CD14-positive monocyte (primary cell): ENCODE results near the gene FBXO5. TPM values are rescaled to one million over a fixed set of nuclear protein-coding genes. Genes with fewer than 3 reads are reported as not detected.

ENCODE experiments used
- DNase-seq, 3 donors: peaks; one replicate each; pipeline ENCODE4 v3.0.0-alpha.2; 2011 to 2022
- H2AFZ ChIP-seq: 2 replicates; pipeline ENCODE4 v1.6.0; 2012; ENCODE audit warnings: mild to moderate bottlenecking, low read depth, low read length, inconsistent platforms; ENCODE audit not compliant: insufficient read depth, poor library complexity, severe bottlenecking
- H3K27ac ChIP-seq, 2 donors: 1 replicate in 1 of 2; 2 replicates in 1 of 2; pipeline ENCODE4 v1.5.1; 2012 to 2013; ENCODE audit warnings: low read length in 2 of 2, control low read depth in 1 of 2, inconsistent platforms in 1 of 2, low read depth in 1 of 2, mild to moderate bottlenecking in 1 of 2
- H3K27me3 ChIP-seq, 2 donors: one replicate each; pipeline versions ENCODE4 v1.6.0 to v1.6.1; 2011 to 2013; ENCODE audit warnings: low read length in 2 of 2; ENCODE audit not compliant: control insufficient read depth in 2 of 2, insufficient read depth in 2 of 2
- H3K36me3 ChIP-seq, 2 donors: replicated peaks in 1 of 2; 1 replicate in 1 of 2; 2 replicates in 1 of 2; pipeline versions ENCODE4 v1.5.1 to v1.6.1; 2012 to 2013; ENCODE audit warnings: low read length in 2 of 2, control low read depth in 1 of 2, inconsistent platforms in 1 of 2, mild to moderate bottlenecking in 1 of 2; ENCODE audit not compliant: insufficient read depth in 2 of 2, control insufficient read depth in 1 of 2
- H3K4me1 ChIP-seq, 2 donors: 1 replicate in 1 of 2; 2 replicates in 1 of 2; pipeline versions ENCODE4 v1.5.1 to v1.6.1; 2012 to 2013; ENCODE audit warnings: low read length in 2 of 2, control low read depth in 1 of 2, inconsistent platforms in 1 of 2, mild to moderate bottlenecking in 1 of 2, moderate library complexity in 1 of 2; ENCODE audit not compliant: insufficient read depth in 2 of 2, control insufficient read depth in 1 of 2
- H3K4me2 ChIP-seq: replicated peaks from 2 replicates; pipeline ENCODE3; 2012; ENCODE audit warnings: low read length, moderate library complexity, mild to moderate bottlenecking; ENCODE audit not compliant: poor library complexity, severe bottlenecking; ENCODE audit errors: extremely low read depth
- H3K4me3 ChIP-seq, 3 experiments: fragments of 200-600 bp in 1 of 3; sonication (generic) in 1 of 3; replicated peaks in 1 of 3; 1 replicate in 2 of 3; 2 replicates in 1 of 3; pipeline ENCODE4 v1.5.1; 2011 to 2013; ENCODE audit warnings: low read length in 3 of 3, mild to moderate bottlenecking in 3 of 3, control low read depth in 2 of 3, low read depth in 2 of 3, inconsistent platforms in 1 of 3, moderate library complexity in 1 of 3
- H3K79me2 ChIP-seq: 2 replicates; pipeline ENCODE4 v1.6.0; 2012; ENCODE audit warnings: mild to moderate bottlenecking, control low read depth, inconsistent platforms, low read length, moderate library complexity; ENCODE audit not compliant: insufficient read depth
- H3K9ac ChIP-seq: 2 replicates; pipeline ENCODE4 v1.6.0; 2017; ENCODE audit warnings: low read length, mild to moderate bottlenecking; ENCODE audit not compliant: insufficient read depth, poor library complexity, severe bottlenecking
- H3K9me3 ChIP-seq, 2 donors: replicated peaks in 1 of 2; 1 replicate in 1 of 2; 2 replicates in 1 of 2; pipeline versions ENCODE4 v1.5.1 to v1.6.1; 2012 to 2013; ENCODE audit warnings: low read length in 2 of 2, control low read depth in 1 of 2; ENCODE audit not compliant: control insufficient read depth in 1 of 2, insufficient read depth in 1 of 2
- H4K20me1 ChIP-seq: 2 replicates; pipeline ENCODE4 v1.6.0; 2012; ENCODE audit warnings: mild to moderate bottlenecking, low read length, control low read depth, moderate library complexity; ENCODE audit not compliant: insufficient read depth
- H3K27ac Mint-ChIP-seq, 7 donors: one replicate each; pipeline ENCODE4 v1.8.0; 2020; ENCODE audit warnings: mild to moderate bottlenecking in 7 of 7, mixed read lengths in 7 of 7, moderate library complexity in 6 of 7, inconsistent platforms in 2 of 7
- H3K27me3 Mint-ChIP-seq, 3 donors: one replicate each; pipeline ENCODE4 v1.8.0; 2021 to 2022; ENCODE audit warnings: low read depth in 3 of 3, mild to moderate bottlenecking in 3 of 3, mixed read lengths in 3 of 3, moderate library complexity in 3 of 3, inconsistent platforms in 1 of 3
- H3K36me3 Mint-ChIP-seq, 2 donors: one replicate each; pipeline ENCODE4 v1.8.0; 2020; ENCODE audit warnings: mixed read lengths in 2 of 2, inconsistent platforms in 1 of 2, mild to moderate bottlenecking in 1 of 2
- H3K4me1 Mint-ChIP-seq: one replicate; pipeline ENCODE4 v1.8.0; 2020; ENCODE audit warnings: mild to moderate bottlenecking, mixed read lengths
- H3K4me3 Mint-ChIP-seq, 2 donors: one replicate each; pipeline ENCODE4 v1.8.0; 2020; ENCODE audit warnings: mild to moderate bottlenecking in 2 of 2, mixed read lengths in 2 of 2, moderate library complexity in 1 of 2
- H3K9me3 Mint-ChIP-seq, 7 donors: one replicate each; pipeline ENCODE4 v1.8.0; 2020 to 2022; ENCODE audit warnings: mixed read lengths in 7 of 7, mild to moderate bottlenecking in 6 of 7, moderate library complexity in 6 of 7, inconsistent platforms in 2 of 7
- WGBS: methylation state at CpG from one replicate; pipeline ENCODE4 v1.1.5; 2013; ENCODE audit warnings: missing lambda C conversion rate; ENCODE audit not compliant: insufficient coverage; 5-methylcytosine and 5-hydroxymethylcytosine counted together
- intact Hi-C, 2 donors: fragments of 100-400 bp; cut with micrococcal nuclease; formaldehyde crosslinking; loops; one replicate each; pipeline versions ENCODE4 v1.15.0 to v1.15.1; 2023
- polyA plus RNA-seq, 3 donors: library from polyadenylated mRNA; depleted of rRNA in 1 of 3; unstranded in 2 of 3; stranded (reverse) in 1 of 3; fragments of 300-500 nt in 2 of 3; fragments of >200 nt in 1 of 3; fragmentation: Illumina TruSeq in 2 of 3; gene quantifications; 1 replicate in 2 of 3; 2 replicates in 1 of 3; pipeline ENCODE4 v1.2.3, GENCODE V29; 2012 to 2021
- TF ChIP-seq, protein P1 (sequence below): fragments of 200-600 bp; IDR thresholded peaks from one replicate; pipeline ENCODE4 v1.8.0; 2022; ENCODE audit warnings: antibody characterized with exemption, mild to moderate bottlenecking

Gene FBXO5
- polyA plus RNA-seq, 3 donors = 1.0 to 1.9 (median 1.3) TPM

DNA sequence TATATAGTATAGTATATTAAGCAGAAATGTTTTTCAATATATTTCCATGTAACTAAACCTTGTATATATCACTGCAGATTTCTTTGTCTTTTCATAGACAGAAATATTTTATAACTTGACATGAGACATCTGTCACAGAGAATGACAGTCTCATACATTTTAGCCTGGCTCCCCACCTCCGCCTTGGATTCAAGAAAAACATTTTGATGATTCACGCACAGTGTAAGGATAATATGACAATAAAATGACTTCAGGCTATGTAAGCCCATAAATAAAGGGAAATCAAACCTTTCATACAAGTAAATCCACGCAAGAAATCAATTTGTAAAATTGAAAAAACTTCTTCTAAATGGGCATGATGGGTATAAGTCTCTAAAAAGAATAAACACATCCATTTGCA, 36.4 kb downstream of the FBXO5 start:
- H3K36me3 ChIP-seq = no peaks in the 10 kb centered on the region
- H3K27me3 ChIP-seq = no peaks in the 10 kb centered on the region
- no peak for DNase-seq
- no CpG with 5 or more reads among the region's 3 CpGs for WGBS
- H3K27ac ChIP-seq = no peak overlapping the region
- no peak overlapping the region for H3K4me2 ChIP-seq
- H2AFZ ChIP-seq = no peak overlapping the region
- Mint-ChIP-seq H3K9me3 (peaks cover 0 to 2% (median 0%) of the 10 kb centered on the region in 7 donors), H3K27me3 (peaks cover 3 to 4% (median 3%) of the 10 kb centered on the region in 3 donors), H3K4me1 (peaks cover 6% of the 10 kb centered on the region), H3K4me3 (no peak overlapping the region), H3K36me3 (no peaks in the 10 kb centered on the region), H3K27ac (no peak overlapping the region)
- intact Hi-C loops = loop anchor here in 1 of 2 donors (5.0 kb wide), 1 partner anchor 389 kb away; no protein-coding TSS in a partner anchor
- H3K4me3 ChIP-seq = no peak overlapping the region
- no peaks in the 10 kb centered on the region for H3K79me2 ChIP-seq
- no peak overlapping the region for H3K9ac ChIP-seq
- no peaks in the 10 kb centered on the region for H3K9me3 ChIP-seq
- TF ChIP-seq, protein P1, sequence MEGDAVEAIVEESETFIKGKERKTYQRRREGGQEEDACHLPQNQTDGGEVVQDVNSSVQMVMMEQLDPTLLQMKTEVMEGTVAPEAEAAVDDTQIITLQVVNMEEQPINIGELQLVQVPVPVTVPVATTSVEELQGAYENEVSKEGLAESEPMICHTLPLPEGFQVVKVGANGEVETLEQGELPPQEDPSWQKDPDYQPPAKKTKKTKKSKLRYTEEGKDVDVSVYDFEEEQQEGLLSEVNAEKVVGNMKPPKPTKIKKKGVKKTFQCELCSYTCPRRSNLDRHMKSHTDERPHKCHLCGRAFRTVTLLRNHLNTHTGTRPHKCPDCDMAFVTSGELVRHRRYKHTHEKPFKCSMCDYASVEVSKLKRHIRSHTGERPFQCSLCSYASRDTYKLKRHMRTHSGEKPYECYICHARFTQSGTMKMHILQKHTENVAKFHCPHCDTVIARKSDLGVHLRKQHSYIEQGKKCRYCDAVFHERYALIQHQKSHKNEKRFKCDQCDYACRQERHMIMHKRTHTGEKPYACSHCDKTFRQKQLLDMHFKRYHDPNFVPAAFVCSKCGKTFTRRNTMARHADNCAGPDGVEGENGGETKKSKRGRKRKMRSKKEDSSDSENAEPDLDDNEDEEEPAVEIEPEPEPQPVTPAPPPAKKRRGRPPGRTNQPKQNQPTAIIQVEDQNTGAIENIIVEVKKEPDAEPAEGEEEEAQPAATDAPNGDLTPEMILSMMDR = no peak
- H4K20me1 ChIP-seq = no peaks in the 10 kb centered on the region
- H3K4me1 ChIP-seq = no peaks in the 10 kb centered on the region

- H3K4me3 Mint-ChIP-seq = no peak overlapping the region
- H3K4me2 ChIP-seq = no peak overlapping the region
- peaks cover 2 to 5% (median 4%) of the 10 kb centered on the region in 3 donors for H3K27me3 Mint-ChIP-seq
- H3K27ac ChIP-seq = no peak overlapping the region
- H2AFZ ChIP-seq = no peak overlapping the region
- H3K36me3 Mint-ChIP-seq = no peaks in the 10 kb centered on the region
- H4K20me1 ChIP-seq = no peaks in the 10 kb centered on the region
- H3K27ac Mint-ChIP-seq = no peak overlapping the region
- intact Hi-C loops = no loop called here
- H3K4me3 ChIP-seq = no peak overlapping the region
- no peaks in the 10 kb centered on the region for H3K27me3 ChIP-seq
- DNase-seq = no peak
- H3K9ac ChIP-seq = no peak overlapping the region
- TF ChIP-seq, protein P1 = no peak
- H3K79me2 ChIP-seq = no peaks in the 10 kb centered on the region
- H3K4me1 ChIP-seq = no peaks in the 10 kb centered on the region
- H3K36me3 ChIP-seq = no peaks in the 10 kb centered on the region
- H3K9me3 Mint-ChIP-seq = peaks cover 0 to 2% (median 0%) of the 10 kb centered on the region in 7 donors
- H3K4me1 Mint-ChIP-seq = peaks cover 6% of the 10 kb centered on the region
- no peaks in the 10 kb centered on the region for H3K9me3 ChIP-seq
- no CpG with 5 or more reads among the region's 2 CpGs for WGBS
These were observed 39.5 kb downstream of the FBXO5 start for GRCh38 chr6:152943260-152943897.
